Neural cell (in vitro differentiated cells): ENCODE measurements around the gene HM13. TPM values are rescaled to one million over a fixed set of nuclear protein-coding genes. Genes with fewer than 3 reads are reported as not detected.

Experiments used
- H2AFZ ChIP-seq: fragments of 200-600, 300-800 bp; sonication (generic), shearing (Covaris generic); 2 replicates; pipeline ENCODE4 v1.6.0; 2014; ENCODE audit warnings: low read depth, mild to moderate bottlenecking, antibody characterized with exemption, low read length, moderate library complexity
- H3F3A ChIP-seq: fragments of 200-600 bp; shearing (Covaris generic); 2 replicates; pipeline ENCODE4 v1.6.1; 2016; ENCODE audit warnings: mild to moderate bottlenecking, moderate library complexity, mixed read lengths, antibody characterized with exemption, low read length; ENCODE audit not compliant: insufficient read depth, poor library complexity, severe bottlenecking
- H3K27ac ChIP-seq: fragments of 200-600, 300-800 bp; sonication (generic), shearing (Covaris generic); 2 replicates; pipeline ENCODE4 v1.5.1; 2014; ENCODE audit warnings: mild to moderate bottlenecking, low read length, moderate library complexity
- H3K27me3 ChIP-seq: fragments of 300-800, 200-600 bp; sonication (generic), shearing (Covaris generic); 2 replicates; pipeline ENCODE4 v1.6.0; 2014; ENCODE audit warnings: mild to moderate bottlenecking, low read depth, low read length, moderate library complexity; ENCODE audit not compliant: insufficient read depth
- H3K36me3 ChIP-seq: fragments of 300-800, 200-600 bp; sonication (generic), shearing (Covaris generic); 2 replicates; pipeline ENCODE4 v1.5.1; 2014; ENCODE audit warnings: mild to moderate bottlenecking, antibody characterized with exemption, low read length, moderate library complexity; ENCODE audit not compliant: insufficient read depth
- H3K4me2 ChIP-seq: fragments of 300-800, 200-600 bp; sonication (generic), shearing (Covaris generic); 2 replicates; pipeline ENCODE4 v1.6.0; 2014; ENCODE audit warnings: mild to moderate bottlenecking, low read length
- H3K4me3 ChIP-seq: fragments of 300-800, 200-600 bp; sonication (generic), shearing (Covaris generic); 2 replicates; pipeline ENCODE4 v1.5.1; 2014; ENCODE audit warnings: mild to moderate bottlenecking, low read length, moderate library complexity
- H3K79me2 ChIP-seq: fragments of 200-600 bp; shearing (Covaris generic); replicated peaks from 2 replicates; pipeline ENCODE4 v1.6.0; 2014; ENCODE audit warnings: mild to moderate bottlenecking, low read length, moderate library complexity; ENCODE audit not compliant: insufficient read depth
- H3K9ac ChIP-seq: fragments of 300-800, 200-600 bp; sonication (generic), shearing (Covaris generic); 2 replicates; pipeline ENCODE4 v1.6.1; 2016; ENCODE audit warnings: mild to moderate bottlenecking, low read length, mixed read lengths
- H3K9me2 ChIP-seq: fragments of 200-600 bp; shearing (Covaris generic); 2 replicates; pipeline ENCODE4 v1.6.1; 2016; ENCODE audit warnings: mild to moderate bottlenecking, low read length, mixed read lengths; ENCODE audit not compliant: insufficient read depth
- H3K9me3 ChIP-seq: fragments of 200-600, 300-800 bp; sonication (generic), shearing (Covaris generic); 2 replicates; pipeline ENCODE4 v1.6.1; 2016; ENCODE audit warnings: mild to moderate bottlenecking, mixed run types, low read length, moderate library complexity, mixed read lengths
- H4K20me1 ChIP-seq: fragments of 200-600 bp; shearing (Covaris generic); 2 replicates; pipeline ENCODE4 v1.6.1; 2016; ENCODE audit warnings: mild to moderate bottlenecking, mixed run types; ENCODE audit not compliant: insufficient read depth
- CTCF ChIP-seq: fragments of 450-650 bp; IDR thresholded peaks from 2 replicates; pipeline ENCODE4 v1.5.1; 2014; ENCODE audit warnings: antibody characterized with exemption, mild to moderate bottlenecking, moderate library complexity; ENCODE audit not compliant: poor library complexity, severe bottlenecking
- EP300 ChIP-seq: fragments of 450-650 bp; conservative IDR thresholded peaks from 2 replicates; pipeline ENCODE4 v1.6.1; 2014; ENCODE audit warnings: antibody characterized with exemption, mild to moderate bottlenecking, moderate library complexity; ENCODE audit not compliant: poor library complexity, severe bottlenecking
- EZH2 ChIP-seq: fragments of 200-600, 300-800 bp; shearing (Covaris generic), sonication (generic); IDR thresholded peaks from 2 replicates; pipeline ENCODE4 v1.6.1; 2014; ENCODE audit warnings: antibody characterized with exemption, low read length, borderline replicate concordance, mild to moderate bottlenecking; ENCODE audit not compliant: insufficient read depth, poor library complexity, severe bottlenecking
- MXI1 ChIP-seq: fragments of 450-650 bp; conservative IDR thresholded peaks from 2 replicates; pipeline ENCODE4 v1.6.1; 2014; ENCODE audit warnings: antibody characterized with exemption, mild to moderate bottlenecking; ENCODE audit not compliant: poor library complexity, severe bottlenecking
- POLR2AphosphoS5 ChIP-seq: IDR thresholded peaks from 2 replicates; pipeline ENCODE4 v1.6.1; 2012
- RAD21 ChIP-seq: fragments of 450-650 bp; conservative IDR thresholded peaks from 2 replicates; pipeline ENCODE4 v1.6.1; 2014; ENCODE audit warnings: antibody characterized with exemption, mild to moderate bottlenecking, moderate library complexity
- REST ChIP-seq: IDR thresholded peaks from 2 replicates; pipeline ENCODE4 v1.6.1; 2012; ENCODE audit warnings: borderline replicate concordance
- SMC3 ChIP-seq: fragments of 450-650 bp; conservative IDR thresholded peaks from 2 replicates; pipeline ENCODE4 v1.6.1; 2014; ENCODE audit warnings: antibody characterized with exemption, mild to moderate bottlenecking, moderate library complexity; ENCODE audit not compliant: poor library complexity
- TAF1 ChIP-seq: IDR thresholded peaks from 2 replicates; pipeline ENCODE4 v1.6.1; 2012; ENCODE audit warnings: low read depth
- polyA plus RNA-seq: library from polyadenylated mRNA; depleted of rRNA; stranded (reverse); fragments of >200 nt; gene quantifications from 2 replicates; pipeline ENCODE4 v1.2.3, GENCODE V29; 2014

Gene HM13
- polyA plus RNA-seq, 1 donor from 2014 or later = 95.4 TPM

GRCh38 chr20:31566319-31566657, 52.0 kb downstream of the HM13 start:
- no peaks in the 10 kb centered on the region for H3F3A ChIP-seq
- no peaks in the 10 kb centered on the region for H3K9me3 ChIP-seq
- H3K9ac ChIP-seq = no peak overlapping the region
- no peaks in the 10 kb centered on the region for H3K79me2 ChIP-seq
- no peaks in the 10 kb centered on the region for H3K9me2 ChIP-seq
- no peaks in the 10 kb centered on the region for H3K27me3 ChIP-seq
- H3K4me2 ChIP-seq = no peak overlapping the region
- H3K36me3 ChIP-seq = no peaks in the 10 kb centered on the region
- no peak overlapping the region for H2AFZ ChIP-seq
- no peak for TF ChIP-seq CTCF
- no peak for TF ChIP-seq EP300
- no peak for TF ChIP-seq MXI1
- TF ChIP-seq REST = no peak
- no peak for TF ChIP-seq RAD21
- no peak for TF ChIP-seq POLR2AphosphoS5
- TF ChIP-seq TAF1 = no peak
- TF ChIP-seq SMC3 = no peak
- TF ChIP-seq EZH2 = no peak
- no peaks in the 10 kb centered on the region for H4K20me1 ChIP-seq
- no peak overlapping the region for H3K27ac ChIP-seq
- no peak overlapping the region for H3K4me3 ChIP-seq

GRCh38 chr20:31566658-31567379, 52.6 kb downstream of the HM13 start:
- H3F3A ChIP-seq = no peaks in the 10 kb centered on the region
- H3K4me3 ChIP-seq = no peak overlapping the region
- H3K27me3 ChIP-seq = no peaks in the 10 kb centered on the region
- H2AFZ ChIP-seq = no peak overlapping the region
- no peak for TF ChIP-seq TAF1
- no peak overlapping the region for H3K27ac ChIP-seq
- no peak overlapping the region for H3K9ac ChIP-seq
- no peaks in the 10 kb centered on the region for H4K20me1 ChIP-seq
- H3K36me3 ChIP-seq = no peaks in the 10 kb centered on the region
- H3K4me2 ChIP-seq = no peak overlapping the region
- H3K9me3 ChIP-seq = no peaks in the 10 kb centered on the region
- no peaks in the 10 kb centered on the region for H3K9me2 ChIP-seq
- H3K79me2 ChIP-seq = no peaks in the 10 kb centered on the region

- H3K79me2 ChIP-seq = no peaks in the 10 kb centered on the region
- no peaks in the 10 kb centered on the region for H3F3A ChIP-seq
- no peak overlapping the region for H3K27ac ChIP-seq
- H3K27me3 ChIP-seq = no peaks in the 10 kb centered on the region
- H3K9ac ChIP-seq = no peak overlapping the region
- H3K9me3 ChIP-seq = no peaks in the 10 kb centered on the region
- H3K4me2 ChIP-seq = no peak overlapping the region
- no peaks in the 10 kb centered on the region for H3K9me2 ChIP-seq
- TF ChIP-seq CTCF (no peak), RAD21 (no peak), MXI1 (no peak), EZH2 (no peak), EP300 (no peak), SMC3 (no peak), POLR2AphosphoS5 (no peak), TAF1 (no peak), REST (no peak)
- no peaks in the 10 kb centered on the region for H3K36me3 ChIP-seq
- H4K20me1 ChIP-seq = no peaks in the 10 kb centered on the region
- H2AFZ ChIP-seq = no peak overlapping the region
- no peak overlapping the region for H3K4me3 ChIP-seq
Measured at GRCh38 chr20:31567380-31567720, 53.1 kb downstream of the HM13 start.
